Spinal cord (tissue), 10 donors: ENCODE data around the gene DCP1A. TPM values are rescaled to one million over a fixed set of nuclear protein-coding genes. Genes with fewer than 3 reads are reported as not detected.
A peak's percentile ranks its signal among the peaks of the same experiment; 100 is the strongest.
"Not testable (repeated sequence)": the region's sequence is repeated elsewhere in the genome, so short reads cannot be mapped to it uniquely, and the experiment has no call there.

Experiments
- DNase-seq, 6 donors: peaks; one replicate each; pipeline versions ENCODE4 v3.0.0 to v3.0.0-alpha.2; 2013 to 2015; ENCODE audit warnings: low spot score in 6 of 6, low read depth in 4 of 6
- H3K27ac ChIP-seq: one replicate; pipeline ENCODE4 v1.5.1; 2013; ENCODE audit warnings: low read depth, low read length, control low read depth
- H3K27me3 ChIP-seq: one replicate; pipeline ENCODE4 v1.6.1; 2013; ENCODE audit warnings: low read length; ENCODE audit not compliant: control insufficient read depth, insufficient read depth
- H3K36me3 ChIP-seq: one replicate; pipeline ENCODE4 v1.6.1; 2013; ENCODE audit warnings: low read length; ENCODE audit not compliant: control insufficient read depth, insufficient read depth
- H3K4me1 ChIP-seq: one replicate; pipeline ENCODE4 v1.6.1; 2013; ENCODE audit warnings: low read length; ENCODE audit not compliant: control insufficient read depth, insufficient read depth
- H3K4me3 ChIP-seq: one replicate; pipeline ENCODE4 v1.5.1; 2013; ENCODE audit warnings: low read depth, low read length, control low read depth
- H3K9me3 ChIP-seq: one replicate; pipeline ENCODE4 v1.6.1; 2013; ENCODE audit warnings: low read length; ENCODE audit not compliant: control insufficient read depth, insufficient read depth
- WGBS: methylation state at CpG from one replicate; pipeline ENCODE4 v1.1.5; 2013; ENCODE audit warnings: missing lambda C conversion rate; ENCODE audit not compliant: insufficient coverage; 5-methylcytosine and 5-hydroxymethylcytosine counted together
- polyA plus RNA-seq, 2 donors: library from polyadenylated mRNA; unstranded; fragments of 120-200 nt; gene quantifications; one replicate each; pipeline ENCODE4 v1.2.1, GENCODE V29; 2013; ENCODE audit not compliant: insufficient read length in 2 of 2
- total RNA-seq, 2 donors: library from RNA; depleted of rRNA in 1 of 2; stranded (reverse); fragments of 120-200 nt in 1 of 2; fragments of >200 nt in 1 of 2; gene quantifications; one replicate each; pipeline versions ENCODE4 v1.2.3 to v1.2.4, GENCODE V29; 2013 to 2014
- donor health status: healthy.

Gene DCP1A
- total and polyA plus RNA-seq, 4 donors, result 13.3 to 18.3 (median 16.6) TPM

DNA sequence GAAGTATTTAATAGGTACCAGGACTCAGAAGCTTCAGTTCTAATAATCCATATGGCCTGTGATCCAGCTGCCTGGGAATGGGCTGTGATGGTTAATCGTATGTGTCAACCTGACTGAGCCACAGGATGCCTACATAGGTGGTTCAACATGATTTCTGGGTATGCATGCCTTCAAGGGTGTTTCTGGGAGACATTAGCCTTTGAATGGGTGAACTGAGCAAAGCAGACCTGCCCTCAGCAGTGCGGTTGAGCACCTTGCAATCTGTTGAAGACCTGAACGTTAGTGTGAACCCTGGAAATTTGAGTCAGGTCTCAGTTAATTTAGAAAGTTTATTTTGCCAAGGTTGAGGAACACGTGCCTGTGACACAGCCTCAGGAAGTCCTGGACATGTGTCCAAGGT, 68.7 kb downstream of the DCP1A start:
- Histone ChIP-seq H3K36me3 (no peaks in the 10 kb centered on the region), H3K27me3 (no peaks in the 10 kb centered on the region), H3K4me1 (no peaks in the 10 kb centered on the region), H3K27ac (no peak overlapping the region), H3K9me3 (no peaks in the 10 kb centered on the region), H3K4me3 (no peak overlapping the region)
- 75% methylated on average over 4 of the region's 4 CpGs for WGBS
- DNase-seq, result no peak

DNA sequence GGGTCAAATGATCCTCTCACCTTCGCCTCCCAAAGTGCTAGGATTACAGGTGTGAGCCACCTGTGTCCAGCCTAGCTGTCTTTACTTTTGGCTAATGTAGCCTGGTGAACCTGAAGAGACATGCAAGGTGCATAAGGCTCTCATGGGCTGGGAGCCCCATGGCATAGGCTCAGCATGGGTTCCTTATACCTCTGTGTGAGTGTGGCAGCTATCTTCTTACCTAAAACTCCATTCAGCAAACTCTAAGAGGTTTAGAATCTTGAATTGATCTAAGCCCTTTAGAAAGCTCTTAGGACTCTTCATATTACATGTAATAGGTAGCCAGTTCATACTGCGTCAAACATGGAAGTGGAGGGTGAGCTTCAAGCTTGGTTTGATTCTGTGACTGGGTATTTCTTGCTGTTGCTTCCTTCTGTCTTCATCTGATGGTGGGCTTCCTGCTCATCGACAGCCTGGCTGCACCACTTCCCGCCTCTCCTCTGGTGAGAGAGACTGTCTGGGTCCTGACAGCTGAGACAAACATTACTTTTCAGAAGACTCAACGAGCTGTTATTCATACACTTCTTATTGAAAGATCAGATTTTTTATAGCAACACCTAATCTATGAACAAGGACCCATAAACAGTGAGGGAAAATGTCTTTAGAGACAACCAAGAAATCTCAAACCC, 72.3 kb downstream of the DCP1A start:
- Histone ChIP-seq H3K4me3 (no peak overlapping the region), H3K36me3 (no peaks in the 10 kb centered on the region), H3K27ac (no peak overlapping the region), H3K4me1 (peaks cover 3% of the 10 kb centered on the region), H3K27me3 (no peaks in the 10 kb centered on the region), H3K9me3 (no peaks in the 10 kb centered on the region)
- WGBS, result 52% methylated on average over 3 of the region's 5 CpGs
- DNase-seq, result no peak

DNA sequence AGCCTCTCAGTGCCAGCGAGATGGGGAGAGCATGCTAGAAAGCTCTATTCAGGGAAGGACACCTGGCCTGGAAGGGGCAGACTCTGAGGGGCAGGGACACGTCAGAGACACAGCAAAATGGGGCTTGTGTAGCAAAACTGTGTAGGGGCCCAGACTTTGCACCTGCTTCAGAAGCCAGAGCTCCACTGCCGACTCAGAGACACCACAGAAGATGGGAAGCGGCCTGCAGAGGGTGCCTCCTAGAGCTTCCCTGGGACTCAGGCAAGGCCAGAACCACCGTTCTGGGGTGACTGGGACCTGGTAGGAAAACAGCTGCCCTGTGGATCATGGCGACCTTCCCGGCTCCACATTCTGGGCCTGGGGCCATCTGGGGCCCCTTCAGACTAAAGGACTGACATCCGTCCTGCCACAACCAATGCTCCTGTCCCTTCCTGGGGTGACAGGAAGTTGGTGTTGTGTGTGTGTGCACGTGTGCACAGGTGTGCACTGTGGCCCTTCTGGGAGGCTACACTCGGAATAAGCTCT, 74.1 kb downstream of the DCP1A start:
- Histone ChIP-seq H3K4me3 (no peak overlapping the region), H3K27me3 (no peaks in the 10 kb centered on the region), H3K9me3 (no peaks in the 10 kb centered on the region), H3K27ac (no peak overlapping the region), H3K4me1 (peaks cover 6% of the 10 kb centered on the region), H3K36me3 (no peaks in the 10 kb centered on the region)
- no peak for DNase-seq
- WGBS, result 92% methylated on average over 10 of the region's 10 CpGs

DNA sequence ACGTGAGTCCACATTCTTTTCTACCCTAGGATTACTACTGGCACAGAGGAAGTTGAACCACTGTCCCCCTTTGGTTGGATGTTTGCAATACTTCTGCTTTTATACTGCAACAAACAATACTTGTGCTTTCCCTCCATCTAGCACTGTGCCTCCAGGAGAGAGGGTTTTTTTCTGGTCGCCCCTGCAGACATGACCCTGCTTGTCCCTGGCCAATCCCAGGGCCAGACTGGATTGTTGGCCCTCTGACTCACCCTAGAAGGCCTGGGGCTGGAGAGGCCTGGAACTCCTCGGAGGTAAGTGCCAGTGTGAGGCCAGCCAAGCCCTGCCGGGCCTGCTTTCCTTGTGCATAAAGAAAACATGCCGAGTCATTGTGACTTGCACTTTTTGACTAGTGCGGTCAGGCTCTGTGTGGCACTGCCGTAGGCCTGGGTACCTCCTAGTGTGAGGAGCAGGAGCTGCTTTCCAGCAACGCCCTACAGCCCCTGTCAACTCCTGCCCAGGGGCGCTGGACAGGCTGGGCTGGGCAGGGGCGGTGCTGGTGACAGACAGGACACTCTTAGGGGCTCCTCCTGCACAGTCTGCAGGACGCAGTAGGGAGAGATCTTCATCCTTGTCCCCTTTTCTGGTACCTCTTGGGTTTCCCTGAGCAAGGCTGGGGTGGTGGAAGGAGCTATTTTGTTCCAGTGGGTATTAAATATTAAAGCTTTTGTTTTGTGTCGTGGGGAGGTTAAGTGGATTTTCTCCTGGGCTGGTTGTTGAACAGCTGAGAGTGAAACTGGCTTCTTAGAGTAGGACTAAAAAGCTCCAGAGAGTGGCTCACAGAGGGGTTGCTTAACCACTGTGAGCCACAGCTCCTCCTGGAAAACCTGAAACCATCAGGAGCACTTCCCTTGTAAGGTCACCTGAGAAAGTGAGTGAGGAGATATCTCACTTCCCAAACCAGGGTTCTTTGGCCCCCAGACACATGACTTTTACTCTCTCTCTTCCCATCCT, 77.2 kb downstream of the DCP1A start:
- DNase-seq, result peak in 2 of 6 donors; percentile 56 to 75
- H3K27me3 ChIP-seq, result no peaks in the 10 kb centered on the region
- peaks cover 6% of the 10 kb centered on the region for H3K4me1 ChIP-seq
- no peaks in the 10 kb centered on the region for H3K36me3 ChIP-seq
- no peak overlapping the region for H3K4me3 ChIP-seq
- 35% methylated on average over 12 of the region's 12 CpGs for WGBS
- H3K9me3 ChIP-seq, result no peaks in the 10 kb centered on the region
- H3K27ac ChIP-seq, result no peak overlapping the region

DNA sequence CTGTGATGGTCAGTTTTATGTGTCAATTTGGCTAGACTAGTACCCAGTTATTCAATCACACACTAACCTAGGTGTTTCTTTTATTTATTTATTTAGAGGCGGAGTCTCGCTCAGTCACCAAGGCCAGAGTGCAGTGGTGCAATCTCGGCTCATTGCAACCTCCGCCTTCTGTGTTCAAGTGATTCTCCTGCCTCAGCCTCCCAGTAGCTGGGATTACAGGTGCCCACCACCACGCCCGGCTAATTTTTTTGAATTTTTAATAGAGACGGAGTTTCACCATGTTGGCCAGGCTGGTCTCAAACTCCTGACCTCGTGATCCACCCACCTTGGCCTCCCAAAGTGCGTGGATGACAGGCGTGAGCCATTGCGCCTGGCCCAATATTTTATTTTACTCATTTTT, 78.2 kb downstream of the DCP1A start:
- not testable (repeated sequence) for DNase-seq, H3K4me3 ChIP-seq, H3K9me3 ChIP-seq, H3K4me1 ChIP-seq, H3K27ac ChIP-seq, H3K27me3 ChIP-seq, H3K36me3 ChIP-seq
- WGBS, result 90% methylated on average over 6 of the region's 11 CpGs

DNA sequence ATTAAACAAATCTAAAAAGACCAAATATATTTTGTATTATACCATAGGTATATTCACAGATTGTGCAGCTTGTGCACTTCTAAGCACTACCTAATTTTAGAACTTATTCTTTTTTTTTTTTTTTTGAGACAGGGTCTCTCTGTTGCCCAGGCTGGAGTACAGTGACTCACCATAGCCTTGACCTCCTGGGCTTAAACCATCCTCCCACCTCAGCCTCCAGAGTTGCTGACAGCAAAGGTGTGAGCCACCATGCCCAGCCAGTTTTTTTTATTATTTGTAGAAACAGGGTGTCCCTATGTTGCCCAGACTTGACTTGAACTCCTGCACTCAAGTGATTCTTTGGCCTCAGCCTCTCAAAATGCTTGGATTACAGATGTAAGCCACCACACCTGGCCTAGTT, 79.6 kb downstream of the DCP1A start:
- H3K27me3 ChIP-seq, result no peaks in the 10 kb centered on the region
- peaks cover 6% of the 10 kb centered on the region for H3K4me1 ChIP-seq
- no peaks in the 10 kb centered on the region for H3K9me3 ChIP-seq
- no peak overlapping the region for H3K27ac ChIP-seq
- no peak for DNase-seq
- H3K4me3 ChIP-seq, result no peak overlapping the region
- H3K36me3 ChIP-seq, result no peaks in the 10 kb centered on the region

DNA sequence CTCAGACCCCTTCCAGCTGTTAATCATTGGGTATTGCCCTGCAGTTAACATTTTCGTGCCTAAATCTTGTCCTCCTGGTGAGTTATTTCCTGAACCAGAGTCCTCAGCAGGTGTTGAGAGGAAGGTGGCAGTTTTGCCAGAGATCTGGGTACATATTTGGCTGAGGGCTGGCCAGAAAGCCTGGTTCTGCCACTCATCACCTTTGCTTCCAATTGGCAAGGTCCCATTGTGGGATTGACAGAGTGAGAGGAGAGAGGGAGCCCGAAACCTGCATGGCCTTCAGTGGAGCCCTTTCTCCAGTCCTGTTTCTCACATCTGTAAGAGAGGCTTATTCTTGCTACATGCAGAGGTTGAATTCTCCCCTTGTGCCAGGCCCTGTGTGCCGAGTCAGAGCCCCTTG, 82.6 kb downstream of the DCP1A start:
- Histone ChIP-seq H3K4me3 (no peak overlapping the region), H3K27ac (no peak overlapping the region), H3K9me3 (no peaks in the 10 kb centered on the region), H3K4me1 (peaks cover 11% of the 10 kb centered on the region), H3K36me3 (no peaks in the 10 kb centered on the region), H3K27me3 (no peaks in the 10 kb centered on the region)
- no peak for DNase-seq
- 68% methylated on average over 2 of the region's 3 CpGs for WGBS

DNA sequence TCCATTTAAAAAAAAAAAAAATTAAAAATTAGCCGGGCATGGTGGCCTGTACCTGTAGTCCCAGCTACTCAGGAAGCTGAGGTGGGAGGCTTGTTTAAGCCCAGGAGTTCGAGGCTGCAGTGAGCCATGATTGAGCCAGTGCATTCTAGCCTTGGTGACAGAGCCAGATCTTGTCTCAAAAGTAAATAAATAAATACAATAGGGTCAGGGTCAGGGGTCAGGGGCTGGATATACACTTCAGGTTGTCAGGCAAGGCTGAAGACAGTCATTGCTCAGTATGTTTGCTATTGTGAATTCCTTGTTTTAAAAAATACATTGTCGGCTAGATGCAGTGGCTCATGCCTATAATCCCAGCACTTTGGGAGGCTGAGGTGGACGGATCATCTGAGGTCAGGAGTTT, 83.4 kb downstream of the DCP1A start:
- Histone ChIP-seq H3K27me3 (no peaks in the 10 kb centered on the region), H3K4me3 (no peak overlapping the region), H3K9me3 (no peaks in the 10 kb centered on the region), H3K4me1 (peaks cover 19% of the 10 kb centered on the region), H3K36me3 (no peaks in the 10 kb centered on the region), H3K27ac (no peak overlapping the region)
- WGBS, result 80% methylated on average over 2 of the region's 4 CpGs
- no peak for DNase-seq

DNA sequence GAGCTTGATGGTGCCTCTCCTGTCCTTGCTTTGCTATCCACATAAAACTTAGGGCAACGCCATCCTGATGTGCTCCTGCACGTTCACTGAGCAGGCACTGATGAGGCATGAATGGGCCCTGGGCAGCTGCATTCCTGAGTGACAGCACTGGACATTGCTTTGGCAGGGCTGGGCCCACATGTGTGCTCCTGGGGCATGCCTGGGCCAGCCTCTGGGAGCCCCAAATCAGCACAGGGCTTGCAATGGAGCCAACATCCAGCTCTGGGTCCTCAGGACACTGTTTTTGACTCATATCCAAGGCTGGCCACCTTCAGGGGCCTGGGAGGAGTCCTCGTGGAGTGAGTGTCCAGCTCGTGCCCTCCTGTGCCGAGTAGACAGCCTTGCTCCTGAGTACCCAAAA, 85.6 kb downstream of the DCP1A start:
- no peaks in the 10 kb centered on the region for H3K36me3 ChIP-seq
- no peak for DNase-seq
- H3K4me1 ChIP-seq, result peaks cover 25% of the 10 kb centered on the region
- H3K27me3 ChIP-seq, result no peaks in the 10 kb centered on the region
- no peak overlapping the region for H3K27ac ChIP-seq
- 56% methylated on average over 4 of the region's 5 CpGs for WGBS
- no peaks in the 10 kb centered on the region for H3K9me3 ChIP-seq
- H3K4me3 ChIP-seq, result no peak overlapping the region
